HG03039 (cell line): ENCODE data around the gene BLNK.

Experiments
- ATAC-seq: cut with Tn5 transposase; IDR thresholded peaks from one replicate; pipeline ENCODE4 v1.9.1; 2021; ENCODE audit warnings: mild to moderate bottlenecking, moderate library complexity; ENCODE audit not compliant: unreplicated experiment

The BLNK gene

GRCh38 chr10:96153070-96153469, 118.3 kb downstream of the BLNK start:
- ATAC-seq = no peak

GRCh38 chr10:96152437-96152836, 118.9 kb downstream of the BLNK start:
- no peak for ATAC-seq
